Bronchial epithelial cell (primary cell): ENCODE results near the gene CASP4. TPM values are rescaled to one million over a fixed set of nuclear protein-coding genes. Genes with fewer than 3 reads are reported as not detected.

Experiments
- DNase-seq: peaks from one replicate; pipeline ENCODE4 v3.0.0-alpha.2; 2010; ENCODE audit warnings: low read depth
- FAIRE-seq: peaks from 2 replicates; lab custom pipeline; 2011; peaks lifted over from hg19 to GRCh38; lab: Jason Lieb, UNC
- H3K27me3 ChIP-seq: 2 replicates; pipeline ENCODE4 v1.5.1; 2011; ENCODE audit warnings: low read length; ENCODE audit not compliant: control insufficient read depth, insufficient read depth
- H3K36me3 ChIP-seq: 2 replicates; pipeline ENCODE4 v1.5.1; 2011; ENCODE audit warnings: low read length; ENCODE audit not compliant: control insufficient read depth, insufficient read depth
- H3K4me3 ChIP-seq: 2 replicates; pipeline ENCODE4 v1.5.1; 2011; ENCODE audit warnings: mild to moderate bottlenecking, low read depth, low read length, control low read depth
- CTCF ChIP-seq: IDR thresholded peaks from 2 replicates; pipeline ENCODE4 v1.5.1; 2011; ENCODE audit warnings: mild to moderate bottlenecking, moderate library complexity, low read length, control low read depth, inconsistent platforms; ENCODE audit not compliant: insufficient read depth, severe bottlenecking
- total RNA-seq: library from RNA; depleted of rRNA; stranded (reverse); fragments of >200 nt; gene quantifications from 2 replicates; pipeline ENCODE4 v1.2.1, GENCODE V29; 2014

Gene CASP4
- total RNA-seq, 1 donor from 2014 or later, result 172 TPM

GRCh38 chr11:104916442-104916841 is 51.9 kb downstream of the CASP4 start:
- DNase-seq, result no peak
- H3K27me3 ChIP-seq, result no peaks in the 10 kb centered on the region
- H3K4me3 ChIP-seq, result no peak overlapping the region
- TF ChIP-seq CTCF, result no peak
- H3K36me3 ChIP-seq, result no peaks in the 10 kb centered on the region
- no peak for FAIRE-seq

GRCh38 chr11:104912102-104912501 is 56.3 kb downstream of the CASP4 start:
- FAIRE-seq, result no peak
- H3K27me3 ChIP-seq, result peaks cover 2% of the 10 kb centered on the region
- no peak overlapping the region for H3K4me3 ChIP-seq
- H3K36me3 ChIP-seq, result no peaks in the 10 kb centered on the region
- DNase-seq, result no peak
- TF ChIP-seq CTCF, result no peak

GRCh38 chr11:104908186-104908531 is 60.2 kb downstream of the CASP4 start:
- H3K4me3 ChIP-seq, result no peak overlapping the region
- no peak for TF ChIP-seq CTCF
- FAIRE-seq (no peak), DNase-seq (no peak)
- H3K27me3 ChIP-seq, result peaks cover 2% of the 10 kb centered on the region
- no peaks in the 10 kb centered on the region for H3K36me3 ChIP-seq

GRCh38 chr11:104907521-104908185 is 60.7 kb downstream of the CASP4 start:
- FAIRE-seq (no peak), DNase-seq (no peak)
- Histone ChIP-seq H3K4me3 (no peak overlapping the region), H3K36me3 (no peaks in the 10 kb centered on the region), H3K27me3 (peaks cover 2% of the 10 kb centered on the region)
- TF ChIP-seq CTCF, result no peak

GRCh38 chr11:104905271-104905670 is 63.1 kb downstream of the CASP4 start:
- FAIRE-seq (no peak), DNase-seq (no peak)
- Histone ChIP-seq H3K4me3 (no peak overlapping the region), H3K36me3 (no peaks in the 10 kb centered on the region), H3K27me3 (peaks cover 4% of the 10 kb centered on the region)
- TF ChIP-seq CTCF, result peak; percentile 12

- no peak for DNase-seq
- Histone ChIP-seq H3K27me3 (peaks cover 2% of the 10 kb centered on the region), H3K4me3 (no peak overlapping the region), H3K36me3 (no peaks in the 10 kb centered on the region)
- FAIRE-seq, result no peak
- TF ChIP-seq CTCF, result no peak
Measured at GRCh38 chr11:104899226-104899625, 69.1 kb downstream of the CASP4 start.
